Mesothelial cell of epicardium (in vitro differentiated cells): ENCODE measurements around the gene RNU6-1. TPM values are rescaled to one million over a fixed set of nuclear protein-coding genes. Genes with fewer than 3 reads are reported as not detected.

ENCODE experiments used
- DNase-seq, 2 experiments: peaks; one replicate each; pipeline ENCODE4 v3.0.0; 2021; ENCODE audit warnings: low spot score in 2 of 2; ENCODE audit not compliant: unreplicated experiment in 2 of 2
- H3K27ac Mint-ChIP-seq: 2 replicates; pipeline ENCODE4 v1.8.0; 2021; ENCODE audit warnings: mixed read lengths
- H3K27me3 Mint-ChIP-seq: 2 replicates; pipeline ENCODE4 v1.8.0; 2021; ENCODE audit warnings: low read depth, mixed read lengths
- H3K36me3 Mint-ChIP-seq: 2 replicates; pipeline ENCODE4 v1.8.0; 2021; ENCODE audit warnings: mixed read lengths
- H3K4me1 Mint-ChIP-seq: 2 replicates; pipeline ENCODE4 v1.8.0; 2021; ENCODE audit warnings: mixed read lengths
- H3K4me3 Mint-ChIP-seq: 2 replicates; pipeline ENCODE4 v1.8.0; 2021; ENCODE audit warnings: mild to moderate bottlenecking, moderate library complexity, mixed read lengths
- H3K9me3 Mint-ChIP-seq: 2 replicates; pipeline ENCODE4 v1.8.0; 2021; ENCODE audit warnings: mixed read lengths
- CTCF ChIP-seq: fragments of 200-600 bp; sonication (generic); IDR thresholded peaks from one replicate; pipeline ENCODE4 v1.5.0; 2021; ENCODE audit warnings: antibody characterized with exemption; ENCODE audit not compliant: unreplicated experiment
- total RNA-seq: library from RNA; stranded (reverse); gene quantifications from 3 replicates; pipeline ENCODE4 v1.2.1, GENCODE V29; 2021

The RNU6-1 gene
- total RNA-seq, 1 donor from 2014 or later: not detected

- peak overlapping the region; percentile 99 for H3K27ac Mint-ChIP-seq
- no peak for TF ChIP-seq CTCF
- no peaks in the 10 kb centered on the region for H3K9me3 Mint-ChIP-seq
- H3K4me1 Mint-ChIP-seq: peaks cover 62% of the 10 kb centered on the region
- H3K4me3 Mint-ChIP-seq: peak overlapping the region; percentile 88
- DNase-seq: no peak
- peaks cover 16% of the 10 kb centered on the region for H3K27me3 Mint-ChIP-seq
- no peaks in the 10 kb centered on the region for H3K36me3 Mint-ChIP-seq
Measured at GRCh38 chr15:67840749-67841512, 1.1 kb upstream of the RNU6-1 start.

GRCh38 chr15:67839499-67839928 is 331 bp downstream of the RNU6-1 start:
- TF ChIP-seq CTCF: no peak
- H3K4me1 Mint-ChIP-seq: peaks cover 55% of the 10 kb centered on the region
- DNase-seq: no peak
- peaks cover 31% of the 10 kb centered on the region for H3K27me3 Mint-ChIP-seq
- H3K4me3 Mint-ChIP-seq: peak overlapping the region; percentile 88
- no peaks in the 10 kb centered on the region for H3K9me3 Mint-ChIP-seq
- no peaks in the 10 kb centered on the region for H3K36me3 Mint-ChIP-seq
- peak overlapping the region; percentile 99 for H3K27ac Mint-ChIP-seq

GRCh38 chr15:67838789-67839332 is 984 bp downstream of the RNU6-1 start:
- Mint-ChIP-seq H3K4me3 (peak overlapping the region; percentile 88), H3K9me3 (no peaks in the 10 kb centered on the region), H3K4me1 (peaks cover 53% of the 10 kb centered on the region), H3K36me3 (no peaks in the 10 kb centered on the region), H3K27ac (peak overlapping the region; percentile 99), H3K27me3 (peaks cover 37% of the 10 kb centered on the region)
- TF ChIP-seq CTCF: no peak
- DNase-seq: peak; percentile 69 to 77

GRCh38 chr15:67836955-67837354 is 2.9 kb downstream of the RNU6-1 start:
- Mint-ChIP-seq H3K4me1 (peaks cover 47% of the 10 kb centered on the region), H3K27ac (no peak overlapping the region), H3K27me3 (peaks cover 56% of the 10 kb centered on the region), H3K36me3 (no peaks in the 10 kb centered on the region), H3K9me3 (no peaks in the 10 kb centered on the region), H3K4me3 (no peak overlapping the region)
- no peak for TF ChIP-seq CTCF
- no peak for DNase-seq

- Mint-ChIP-seq H3K4me3 (peak overlapping the region; percentile 57), H3K9me3 (no peaks in the 10 kb centered on the region), H3K36me3 (no peaks in the 10 kb centered on the region), H3K27ac (no peak overlapping the region), H3K27me3 (peaks cover 61% of the 10 kb centered on the region), H3K4me1 (peaks cover 44% of the 10 kb centered on the region)
- DNase-seq: no peak
- peak; percentile 92 for TF ChIP-seq CTCF
Measured at GRCh38 chr15:67836477-67836876, 3.4 kb downstream of the RNU6-1 start.
